Smooth muscle cell (in vitro differentiated cells): Measurements from ENCODE around the gene MEGF9. TPM values are rescaled to one million over a fixed set of nuclear protein-coding genes. Genes with fewer than 3 reads are reported as not detected.

Experiments used
- DNase-seq: peaks from one replicate; lab custom pipeline; 2025; ENCODE audit not compliant: unreplicated experiment; lab: John Stamatoyannopoulos, UW
- H2AFZ ChIP-seq: fragments of 200-600 bp; sonication (generic); 2 replicates; pipeline ENCODE4 v1.6.0; 2016; ENCODE audit warnings: antibody characterized with exemption, low read depth, mild to moderate bottlenecking
- H3F3A ChIP-seq: fragments of 200-600 bp; sonication (generic); 2 replicates; pipeline ENCODE4 v1.6.0; 2017; ENCODE audit warnings: antibody characterized with exemption, low read depth
- H3K27ac ChIP-seq: fragments of 200-600 bp; sonication (generic); 2 replicates; pipeline ENCODE4 v1.5.1; 2016; ENCODE audit warnings: low read depth, mild to moderate bottlenecking
- H3K27me3 ChIP-seq: fragments of 200-600 bp; sonication (generic); 2 replicates; pipeline ENCODE4 v1.6.1; 2016; ENCODE audit warnings: low read depth, mild to moderate bottlenecking
- H3K36me3 ChIP-seq: fragments of 200-600 bp; sonication (generic); 2 replicates; pipeline ENCODE4 v1.5.1; 2016; ENCODE audit warnings: low read depth
- H3K4me1 ChIP-seq: fragments of 200-600 bp; sonication (generic); 2 replicates; pipeline ENCODE4 v1.5.1; 2016; ENCODE audit warnings: low read depth
- H3K4me2 ChIP-seq: fragments of 200-600 bp; sonication (generic); 2 replicates; pipeline ENCODE4 v1.6.0; 2016; ENCODE audit warnings: mild to moderate bottlenecking
- H3K4me3 ChIP-seq: fragments of 200-600 bp; sonication (generic); 2 replicates; pipeline ENCODE4 v1.5.1; 2016; ENCODE audit warnings: mild to moderate bottlenecking
- H3K79me2 ChIP-seq: fragments of 200-600 bp; sonication (generic); 2 replicates; pipeline ENCODE4 v1.6.0; 2016; ENCODE audit warnings: low read depth, mild to moderate bottlenecking
- H3K9ac ChIP-seq: fragments of 200-600 bp; sonication (generic); 2 replicates; pipeline ENCODE4 v1.6.0; 2016; ENCODE audit warnings: low read depth
- H3K9me3 ChIP-seq: fragments of 200-600 bp; sonication (generic); replicated peaks from 2 replicates; pipeline ENCODE4 v1.5.1; 2016; ENCODE audit warnings: low read depth
- H4K20me1 ChIP-seq: fragments of 200-600 bp; sonication (generic); 2 replicates; pipeline ENCODE4 v1.6.0; 2016; ENCODE audit warnings: low read depth
- WGBS: methylation state at CpG from one replicate; pipeline ENCODE4 v1.1.7; 2016; ENCODE audit warnings: low lambda C conversion rate; 5-methylcytosine and 5-hydroxymethylcytosine counted together
- polyA plus RNA-seq: library from polyadenylated mRNA; unstranded; fragments of >200 nt; fragmentation: Nextera tagmentation; extraction: Ambion mirVana; gene quantifications from 2 replicates; pipeline ENCODE4 v1.2.1, GENCODE V29; 2016
- total RNA-seq: library from RNA; depleted of rRNA; stranded (reverse); fragments of >200 nt; gene quantifications from 2 replicates; pipeline ENCODE4 v1.2.3, GENCODE V29; 2014
- TF ChIP-seq, protein P1 (sequence below): fragments of 200-600 bp; sonication (generic); IDR thresholded peaks from 2 replicates; pipeline ENCODE4 v1.5.1; 2017; ENCODE audit warnings: borderline replicate concordance, mild to moderate bottlenecking, antibody characterized with exemption; ENCODE audit not compliant: insufficient read depth, poor library complexity, severe bottlenecking

The MEGF9 gene
- total and polyA plus RNA-seq, 2 experiments from 2014 or later = 1.8 to 6.0 TPM

DNA sequence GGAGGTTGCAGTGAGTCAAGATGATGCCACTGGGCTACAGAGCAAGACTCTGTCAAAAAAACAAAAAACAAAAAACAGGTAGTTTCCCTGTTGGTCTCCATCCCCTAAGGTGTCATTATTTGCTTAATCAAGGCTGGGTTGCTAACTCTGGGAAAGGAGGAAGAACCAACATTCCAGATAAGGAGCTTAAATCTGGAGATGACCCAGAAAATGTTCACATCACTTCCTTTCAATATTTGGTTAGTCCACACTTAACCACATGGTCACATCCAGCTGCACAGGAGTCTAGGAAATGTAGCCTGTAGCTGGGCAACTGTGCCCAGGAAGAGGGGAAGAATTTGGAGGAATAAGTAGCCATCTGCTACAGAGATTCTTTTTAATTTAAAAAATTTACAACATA, 25.9 kb upstream of the MEGF9 start:
- H3K36me3 ChIP-seq = no peaks in the 10 kb centered on the region
- DNase-seq = no peak

DNA sequence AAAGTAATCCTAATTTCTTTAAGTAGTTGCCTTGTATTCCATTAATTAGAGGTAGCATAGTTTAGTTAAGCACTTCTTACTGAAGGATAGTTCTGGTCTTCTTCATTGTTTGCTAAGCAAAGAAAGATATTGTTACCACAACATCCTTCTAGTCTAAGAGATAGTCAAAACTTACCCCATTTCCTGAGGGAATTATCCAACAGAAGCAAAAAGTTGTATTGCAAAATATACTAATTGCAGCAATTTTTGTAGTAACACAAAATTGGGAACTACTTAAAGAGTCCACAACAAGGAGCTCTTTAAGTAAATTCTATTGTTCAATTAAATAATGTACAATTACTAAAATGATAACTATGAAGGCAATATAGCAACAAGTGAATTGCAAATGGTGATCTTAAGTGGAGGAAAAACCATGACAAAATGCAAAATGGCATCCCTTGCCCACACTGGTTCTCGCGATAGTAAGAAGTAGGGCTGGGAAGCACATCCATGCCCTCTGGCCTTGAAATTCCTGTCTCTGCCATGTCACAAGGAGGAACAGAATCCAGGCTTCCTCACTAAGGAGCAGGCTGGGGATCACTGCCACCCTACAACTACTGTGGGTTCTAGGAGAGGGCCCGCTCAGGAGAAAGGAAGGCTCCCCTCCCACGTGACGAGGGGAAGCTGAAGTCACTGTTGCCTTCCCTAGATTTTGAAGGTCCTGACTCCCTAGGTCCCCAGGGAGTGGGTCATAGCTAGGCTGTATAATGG, 23.3 kb upstream of the MEGF9 start:
- 97% methylated on average over 5 of the region's 5 CpGs for WGBS
- DNase-seq = no peak
- Histone ChIP-seq H3K9me3 (no peaks in the 10 kb centered on the region), H3K79me2 (no peaks in the 10 kb centered on the region), H3K27ac (no peak overlapping the region), H4K20me1 (no peaks in the 10 kb centered on the region), H3K9ac (no peak overlapping the region), H3K4me3 (no peak overlapping the region), H3F3A (no peaks in the 10 kb centered on the region), H3K27me3 (no peaks in the 10 kb centered on the region), H3K4me2 (no peak overlapping the region), H3K4me1 (no peaks in the 10 kb centered on the region), H2AFZ (no peak overlapping the region), H3K36me3 (no peaks in the 10 kb centered on the region)
- TF ChIP-seq, protein P1, sequence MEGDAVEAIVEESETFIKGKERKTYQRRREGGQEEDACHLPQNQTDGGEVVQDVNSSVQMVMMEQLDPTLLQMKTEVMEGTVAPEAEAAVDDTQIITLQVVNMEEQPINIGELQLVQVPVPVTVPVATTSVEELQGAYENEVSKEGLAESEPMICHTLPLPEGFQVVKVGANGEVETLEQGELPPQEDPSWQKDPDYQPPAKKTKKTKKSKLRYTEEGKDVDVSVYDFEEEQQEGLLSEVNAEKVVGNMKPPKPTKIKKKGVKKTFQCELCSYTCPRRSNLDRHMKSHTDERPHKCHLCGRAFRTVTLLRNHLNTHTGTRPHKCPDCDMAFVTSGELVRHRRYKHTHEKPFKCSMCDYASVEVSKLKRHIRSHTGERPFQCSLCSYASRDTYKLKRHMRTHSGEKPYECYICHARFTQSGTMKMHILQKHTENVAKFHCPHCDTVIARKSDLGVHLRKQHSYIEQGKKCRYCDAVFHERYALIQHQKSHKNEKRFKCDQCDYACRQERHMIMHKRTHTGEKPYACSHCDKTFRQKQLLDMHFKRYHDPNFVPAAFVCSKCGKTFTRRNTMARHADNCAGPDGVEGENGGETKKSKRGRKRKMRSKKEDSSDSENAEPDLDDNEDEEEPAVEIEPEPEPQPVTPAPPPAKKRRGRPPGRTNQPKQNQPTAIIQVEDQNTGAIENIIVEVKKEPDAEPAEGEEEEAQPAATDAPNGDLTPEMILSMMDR = no peak

More for the DNA sequence above, 25.9 kb upstream of the MEGF9 start:
- Histone ChIP-seq H2AFZ (no peak overlapping the region), H3F3A (no peaks in the 10 kb centered on the region), H4K20me1 (no peaks in the 10 kb centered on the region), H3K4me2 (no peak overlapping the region), H3K27ac (no peak overlapping the region), H3K27me3 (no peaks in the 10 kb centered on the region), H3K9me3 (no peaks in the 10 kb centered on the region), H3K79me2 (no peaks in the 10 kb centered on the region), H3K4me3 (no peak overlapping the region), H3K4me1 (no peaks in the 10 kb centered on the region), H3K9ac (no peak overlapping the region)
- TF ChIP-seq, protein P1 = no peak

DNA sequence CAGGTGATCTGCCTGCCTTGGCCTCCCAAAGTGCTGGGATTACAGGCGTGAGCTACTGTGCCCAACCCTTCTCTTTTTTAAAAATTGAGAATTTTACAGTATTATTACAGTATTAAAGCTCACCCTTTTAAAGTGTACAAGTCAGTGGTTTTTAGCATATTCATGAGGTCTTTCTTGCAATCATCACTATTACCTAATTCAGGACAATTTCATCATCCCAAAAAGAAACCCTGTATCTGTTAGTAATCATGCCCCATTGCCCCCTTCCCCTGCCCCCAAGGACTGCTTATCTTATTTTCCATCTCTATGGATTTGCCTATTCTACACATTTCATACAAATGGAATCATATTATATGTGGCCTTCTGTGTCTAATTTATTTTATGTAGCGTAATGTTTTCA, 22.6 kb upstream of the MEGF9 start:
- TF ChIP-seq, protein P1 = no peak
- Histone ChIP-seq H3K27me3 (no peaks in the 10 kb centered on the region), H3K4me2 (no peak overlapping the region), H3K27ac (no peak overlapping the region), H3K9ac (no peak overlapping the region), H4K20me1 (no peaks in the 10 kb centered on the region), H2AFZ (no peak overlapping the region), H3F3A (no peaks in the 10 kb centered on the region), H3K4me1 (no peaks in the 10 kb centered on the region), H3K4me3 (no peak overlapping the region), H3K79me2 (no peaks in the 10 kb centered on the region), H3K36me3 (no peaks in the 10 kb centered on the region), H3K9me3 (no peaks in the 10 kb centered on the region)
- DNase-seq = no peak
- WGBS = 90% methylated on average over 2 of the region's 2 CpGs
